Jurkat, Clone E6-1 (cell line): ENCODE results near the gene SLC25A30.
"Not testable (repeated sequence)": the region's sequence is repeated elsewhere in the genome, so short reads cannot be mapped to it uniquely, and the experiment has no call there.

Experiments used
- DNase-seq: peaks from one replicate; pipeline ENCODE4 v3.0.0-alpha.2; 2011; ENCODE audit warnings: low read depth, low spot score
- H3K4me3 ChIP-seq: 2 replicates; pipeline ENCODE4 v1.5.1; 2011; ENCODE audit warnings: mild to moderate bottlenecking, low read length, control low read depth, moderate library complexity

SLC25A30 gene

GRCh38 chr13:45398877-45399276 is 19.3 kb downstream of the SLC25A30 start:
- no peak overlapping the region for H3K4me3 ChIP-seq
- peak; percentile 37 for DNase-seq

- DNase-seq, result peak; percentile 45
These were observed 21.6 kb downstream of the SLC25A30 start for GRCh38 chr13:45396533-45397095.

GRCh38 chr13:45393941-45394570 is 24.1 kb downstream of the SLC25A30 start:
- H3K4me3 ChIP-seq, result no peak overlapping the region
- DNase-seq, result peak; percentile 27

More at GRCh38 chr13:45396533-45397095, 21.6 kb downstream of the SLC25A30 start:
- no peak overlapping the region for H3K4me3 ChIP-seq

- H3K4me3 ChIP-seq, result no peak overlapping the region
- DNase-seq, result no peak
These were observed 25.4 kb downstream of the SLC25A30 start for GRCh38 chr13:45392811-45393210.

- no peak for DNase-seq
These were observed 26.2 kb downstream of the SLC25A30 start for GRCh38 chr13:45391926-45392325.

GRCh38 chr13:45391128-45391527 is 27.0 kb downstream of the SLC25A30 start:
- DNase-seq, H3K4me3 ChIP-seq: not testable (repeated sequence)

More at GRCh38 chr13:45391926-45392325, 26.2 kb downstream of the SLC25A30 start:
- H3K4me3 ChIP-seq, result no peak overlapping the region

- H3K4me3 ChIP-seq, DNase-seq: not testable (repeated sequence)
These were observed 27.8 kb downstream of the SLC25A30 start for GRCh38 chr13:45390348-45390747.

GRCh38 chr13:45388664-45389063 is 29.5 kb downstream of the SLC25A30 start:
- H3K4me3 ChIP-seq, result no peak overlapping the region
- DNase-seq, result no peak

- H3K4me3 ChIP-seq, DNase-seq: not testable (repeated sequence)
These were observed 31.1 kb downstream of the SLC25A30 start for GRCh38 chr13:45386892-45387575.

- no peak overlapping the region for H3K4me3 ChIP-seq
- no peak for DNase-seq
These were observed 32.1 kb downstream of the SLC25A30 start for GRCh38 chr13:45385907-45386553.

GRCh38 chr13:45385320-45385719 is 32.9 kb downstream of the SLC25A30 start:
- H3K4me3 ChIP-seq, result no peak overlapping the region
- no peak for DNase-seq

GRCh38 chr13:45384474-45385174 is 33.5 kb downstream of the SLC25A30 start:
- H3K4me3 ChIP-seq, result no peak overlapping the region
- no peak for DNase-seq

- DNase-seq, H3K4me3 ChIP-seq: not testable (repeated sequence)
These were observed 35.4 kb downstream of the SLC25A30 start for GRCh38 chr13:45382739-45383138.

GRCh38 chr13:45381196-45381595 is 37.0 kb downstream of the SLC25A30 start:
- H3K4me3 ChIP-seq, result no peak overlapping the region
- DNase-seq, result no peak

GRCh38 chr13:45380708-45381107 is 37.5 kb downstream of the SLC25A30 start:
- not testable (repeated sequence) for DNase-seq, H3K4me3 ChIP-seq

- not testable (repeated sequence) for DNase-seq, H3K4me3 ChIP-seq
These were observed 38.7 kb downstream of the SLC25A30 start for GRCh38 chr13:45379516-45379915.

GRCh38 chr13:45378786-45379185 is 39.4 kb downstream of the SLC25A30 start:
- not testable (repeated sequence) for DNase-seq, H3K4me3 ChIP-seq

GRCh38 chr13:45377314-45377713 is 40.9 kb downstream of the SLC25A30 start:
- not testable (repeated sequence) for DNase-seq, H3K4me3 ChIP-seq

- H3K4me3 ChIP-seq, DNase-seq: not testable (repeated sequence)
These were observed 41.5 kb downstream of the SLC25A30 start for GRCh38 chr13:45376651-45377050.
